ENCODE measurements around the gene KBTBD6. TPM values are rescaled to one million over a fixed set of nuclear protein-coding genes. Genes with fewer than 3 reads are reported as not detected.
"Not testable (repeated sequence)": the region's sequence is repeated elsewhere in the genome, so short reads cannot be mapped to it uniquely, and the experiment has no call there.

KBTBD6 gene
- total and polyA plus RNA-seq, 7 donors = 2.0 to 7.6 (median 5.6) TPM

GRCh38 chr13:41107584-41108014, 25.0 kb downstream of the KBTBD6 start:
- TF ChIP-seq CTCF (IDR thresholded peaks at IDR 0.05) = no peak
- DNase-seq (no peak), ATAC-seq (no peak)
- no peaks in the 10 kb centered on the region for H3K4me1 ChIP-seq
- no peaks in the 10 kb centered on the region for H3K9me3 ChIP-seq
- no peak overlapping the region for H3K4me3 ChIP-seq
- WGBS, 3 donors = 72 to 82% (median 80%) methylated on average over 7 of the region's 7 CpGs
- intact Hi-C loops (cut with DNase I) = no loop called here
- no peaks in the 10 kb centered on the region for H3K36me3 ChIP-seq (ENCODE audit: insufficient read depth in 1 of 2, low read depth in 1 of 2)
- H3K27ac ChIP-seq = no peak overlapping the region
- no peaks in the 10 kb centered on the region for H3K27me3 ChIP-seq (ENCODE audit: insufficient read depth in 3 of 3, low read length in 2 of 3)

GRCh38 chr13:41107104-41107571, 25.5 kb downstream of the KBTBD6 start:
- DNase-seq (no peak), ATAC-seq (no peak)
- WGBS, 3 donors = 61 to 72% (median 63%) methylated on average over 14 to 15 of the region's 15 CpGs
- TF ChIP-seq CTCF (IDR thresholded peaks at IDR 0.05) = no peak
- no peaks in the 10 kb centered on the region for H3K4me1 ChIP-seq
- intact Hi-C loops (cut with DNase I) = no loop called here
- no peak overlapping the region for H3K4me3 ChIP-seq
- no peak overlapping the region for H3K27ac ChIP-seq
- H3K36me3 ChIP-seq (ENCODE audit: insufficient read depth in 1 of 2, low read depth in 1 of 2) = no peaks in the 10 kb centered on the region
- no peaks in the 10 kb centered on the region for H3K9me3 ChIP-seq
- H3K27me3 ChIP-seq (ENCODE audit: insufficient read depth in 3 of 3, low read length in 2 of 3) = no peaks in the 10 kb centered on the region

GRCh38 chr13:41099986-41100385, 32.6 kb downstream of the KBTBD6 start:
- ATAC-seq (no peak), DNase-seq (no peak)
- intact Hi-C loops (cut with DNase I) = no loop called here

GRCh38 chr13:41098761-41099160, 33.8 kb downstream of the KBTBD6 start:
- Histone ChIP-seq H3K4me1 (no peaks in the 10 kb centered on the region), H3K4me3 (no peak overlapping the region), H3K27me3 (ENCODE audit: insufficient read depth in 3 of 3, low read length in 2 of 3) (no peaks in the 10 kb centered on the region), H3K36me3 (ENCODE audit: insufficient read depth in 1 of 2, low read depth in 1 of 2) (no peaks in the 10 kb centered on the region), H3K9me3 (no peaks in the 10 kb centered on the region), H3K27ac (no peak overlapping the region)
- ATAC-seq (no peak), DNase-seq (no peak)
- TF ChIP-seq CTCF (IDR thresholded peaks at IDR 0.05) = no peak
- 99 to 100% (median 100%) methylated on average over 1 of the region's 1 CpG for WGBS, 3 donors
- intact Hi-C loops (cut with DNase I) = no loop called here

More at GRCh38 chr13:41099986-41100385, 32.6 kb downstream of the KBTBD6 start:
- Histone ChIP-seq H3K4me3 (no peak overlapping the region), H3K4me1 (no peaks in the 10 kb centered on the region), H3K27ac (no peak overlapping the region), H3K27me3 (ENCODE audit: insufficient read depth in 3 of 3, low read length in 2 of 3) (no peaks in the 10 kb centered on the region), H3K36me3 (ENCODE audit: insufficient read depth in 1 of 2, low read depth in 1 of 2) (no peaks in the 10 kb centered on the region), H3K9me3 (no peaks in the 10 kb centered on the region)
- TF ChIP-seq CTCF (IDR thresholded peaks at IDR 0.05) = no peak

- H3K4me1 ChIP-seq; intact Hi-C loops (cut with DNase I); DNase-seq; H3K27me3 ChIP-seq (ENCODE audit: insufficient read depth in 3 of 3, low read length in 2 of 3); H3K9me3 ChIP-seq; H3K4me3 ChIP-seq; H3K36me3 ChIP-seq (ENCODE audit: insufficient read depth in 1 of 2, low read depth in 1 of 2); H3K27ac ChIP-seq; ATAC-seq: not testable (repeated sequence)
- WGBS, 3 donors = 97 to 100% (median 98%) methylated on average over 2 of the region's 2 CpGs
Observed at GRCh38 chr13:41095681-41096080, 36.9 kb downstream of the KBTBD6 start.

All from psoas muscle (tissue), 8 donors.